ENCODE results near the gene TFF1. TPM values are rescaled to one million over a fixed set of nuclear protein-coding genes. Genes with fewer than 3 reads are reported as not detected.

The TFF1 gene
- total RNA-seq, 3 donors from 2014 or later (not counting 1 experiment from before 2014, with no cell fraction given), result not detected

GRCh38 chr21:42407476-42407875 is 41.1 kb upstream of the TFF1 start:
- DNase-seq (peak in 1 of 2 donors; percentile 41), ATAC-seq (no peak)
- intact Hi-C loops (cut with micrococcal nuclease), result no loop called here
- WGBS (ENCODE audit: insufficient coverage), result 84% methylated on average over 4 of the region's 5 CpGs
- Histone ChIP-seq H3K27me3 (ENCODE audit: control insufficient read depth, insufficient read depth, low read length) (peaks cover 2% of the 10 kb centered on the region), H3K36me3 (ENCODE audit: control insufficient read depth, insufficient read depth, low read length) (peaks cover 6% of the 10 kb centered on the region), H3K9me3 (ENCODE audit: control insufficient read depth, insufficient read depth, low read length) (no peaks in the 10 kb centered on the region), H3K4me3 (ENCODE audit: low read length) (no peak overlapping the region), H3K27ac (ENCODE audit: low read length) (no peak overlapping the region), H3K4me1 (ENCODE audit: control insufficient read depth, insufficient read depth, low read length) (peaks cover 35% of the 10 kb centered on the region)
- peaks cover 20 to 27% of the 10 kb centered on the region in 2 donors for H3K27me3 Mint-ChIP-seq (ENCODE audit: low read depth in 2 of 2)
- no peak overlapping the region for H3K4me3 Mint-ChIP-seq
- H3K9me3 Mint-ChIP-seq, result no peaks in the 10 kb centered on the region
- no peaks in the 10 kb centered on the region for H3K36me3 Mint-ChIP-seq
- H3K27ac Mint-ChIP-seq, result no peak overlapping the region
- TF ChIP-seq CTCF (IDR thresholded peaks at IDR 0.05), result no peak
- H3K4me1 Mint-ChIP-seq, result peaks cover 0 to 10% of the 10 kb centered on the region in 2 donors

- Mint-ChIP-seq H3K27me3 (ENCODE audit: low read depth in 2 of 2) (peaks cover 25 to 26% of the 10 kb centered on the region in 2 donors), H3K36me3 (peaks cover under 1% of the 10 kb centered on the region), H3K9me3 (peaks cover under 1% of the 10 kb centered on the region in 2 donors), H3K27ac (no peak overlapping the region), H3K4me1 (peaks cover 0 to 10% of the 10 kb centered on the region in 2 donors), H3K4me3 (no peak overlapping the region)
- WGBS (ENCODE audit: insufficient coverage), result 83% methylated on average over 7 of the region's 7 CpGs
- peaks cover 6% of the 10 kb centered on the region for H3K36me3 ChIP-seq (ENCODE audit: control insufficient read depth, insufficient read depth, low read length)
- no peak for ATAC-seq
- peak overlapping the region; percentile 9 for H3K27ac ChIP-seq (ENCODE audit: low read length)
- H3K9me3 ChIP-seq (ENCODE audit: control insufficient read depth, insufficient read depth, low read length), result no peaks in the 10 kb centered on the region
- intact Hi-C loops (cut with micrococcal nuclease), result no loop called here
- DNase-seq, result peak in 1 of 2 donors; percentile 32
- peaks cover 2% of the 10 kb centered on the region for H3K27me3 ChIP-seq (ENCODE audit: control insufficient read depth, insufficient read depth, low read length)
- H3K4me3 ChIP-seq (ENCODE audit: low read length), result no peak overlapping the region
- no peak for TF ChIP-seq CTCF (IDR thresholded peaks at IDR 0.05)
- H3K4me1 ChIP-seq (ENCODE audit: control insufficient read depth, insufficient read depth, low read length), result peaks cover 35% of the 10 kb centered on the region
Measured at GRCh38 chr21:42406866-42407265, 40.5 kb upstream of the TFF1 start.

- ATAC-seq (peak in 1 of 3 donors; percentile 26), DNase-seq (peak in 1 of 2 donors; percentile 76)
- Mint-ChIP-seq H3K27me3 (ENCODE audit: low read depth in 2 of 2) (peaks cover 31% of the 10 kb centered on the region in 2 donors), H3K36me3 (peaks cover 6% of the 10 kb centered on the region), H3K9me3 (peaks cover 3 to 5% of the 10 kb centered on the region in 2 donors), H3K4me3 (no peak overlapping the region), H3K4me1 (peaks cover 0 to 10% of the 10 kb centered on the region in 2 donors), H3K27ac (no peak overlapping the region)
- WGBS (ENCODE audit: insufficient coverage), result 64% methylated on average over 7 of the region's 10 CpGs
- H3K4me3 ChIP-seq (ENCODE audit: low read length), result peak overlapping the region; percentile 22
- H3K27ac ChIP-seq (ENCODE audit: low read length), result peak overlapping the region; percentile 9
- H3K9me3 ChIP-seq (ENCODE audit: control insufficient read depth, insufficient read depth, low read length), result no peaks in the 10 kb centered on the region
- intact Hi-C loops (cut with micrococcal nuclease), result no loop called here
- peaks cover 6% of the 10 kb centered on the region for H3K36me3 ChIP-seq (ENCODE audit: control insufficient read depth, insufficient read depth, low read length)
- H3K27me3 ChIP-seq (ENCODE audit: control insufficient read depth, insufficient read depth, low read length), result peaks cover 2% of the 10 kb centered on the region
- TF ChIP-seq CTCF (IDR thresholded peaks at IDR 0.05), result no peak
- H3K4me1 ChIP-seq (ENCODE audit: control insufficient read depth, insufficient read depth, low read length), result peaks cover 35% of the 10 kb centered on the region
Measured at GRCh38 chr21:42406201-42406621, 39.9 kb upstream of the TFF1 start.
